HepG2 (cell line): ENCODE results near the gene METTL21C. TPM values are rescaled to one million over a fixed set of nuclear protein-coding genes. Genes with fewer than 3 reads are reported as not detected.

Experiments
- ATAC-seq: fragments of 200-7000 bp; cut with Tn5 transposase; 3 replicates; pipeline ENCODE4 v1.9.1; 2020; ENCODE audit warnings: mild to moderate bottlenecking, moderate library complexity
- BruUV-seq: library from RNA; stranded (reverse); fragments of 400-500 nt; replicated peaks from 2 replicates; lab custom pipeline; 2021; lab: Mats Ljungman, UMichigan
- CTCF ChIA-PET: fragments of 300-600 bp; formaldehyde crosslinking; extraction: SDS; loops from one replicate; lab custom pipeline; 2021; ENCODE audit warnings: low total read pairs, inconsistent platforms, low intra/inter-chr PET ratio; lab: Yijun Ruan, JAX
- POLR2A ChIA-PET: fragments of 350-600 bp; sonication (Branson Sonifier 250); formaldehyde crosslinking; loops from one replicate; lab custom pipeline; 2020; ENCODE audit warnings: antibody characterized with exemption, inconsistent platforms; lab: Yijun Ruan, JAX
- DNase-seq: peaks from one replicate; pipeline ENCODE4 v3.0.0-alpha.2; 2015; ENCODE audit warnings: low spot score
- FAIRE-seq: peaks from 3 replicates; lab custom pipeline; 2011; peaks lifted over from hg19 to GRCh38; lab: Jason Lieb, UNC
- H2AFZ ChIP-seq: one replicate; pipeline ENCODE4 v1.6.1; 2011; ENCODE audit warnings: low read length, inconsistent platforms
- H3K27ac ChIP-seq: fragments of 300-600 bp; 3 replicates; pipeline ENCODE4 v1.8.0; 2011; ENCODE audit warnings: mixed run types, mild to moderate bottlenecking, mixed read lengths, low read length, inconsistent platforms; ENCODE audit not compliant: insufficient read depth; ENCODE audit errors: extremely low read length
- H3K27me3 ChIP-seq, 2 experiments: fragments of 200-600 bp in 1 of 2; 2 replicates in 1 of 2; 3 replicates in 1 of 2; pipeline versions ENCODE4 v1.6.0 to v1.8.0; 2011; ENCODE audit warnings: low read length in 2 of 2, mild to moderate bottlenecking in 2 of 2, moderate library complexity in 2 of 2, inconsistent platforms in 1 of 2; ENCODE audit not compliant: insufficient read depth in 2 of 2, control insufficient read depth in 1 of 2
- H3K36me3 ChIP-seq, 2 experiments: fragments of 200-600 bp in 1 of 2; replicated peaks in 1 of 2; 2 replicates in 1 of 2; 3 replicates in 1 of 2; pipeline versions ENCODE4 v1.5.1 to v1.8.0; 2011; ENCODE audit warnings: low read length in 2 of 2, inconsistent platforms in 1 of 2; ENCODE audit not compliant: insufficient read depth in 2 of 2, control insufficient read depth in 1 of 2
- H3K4me1 ChIP-seq: 2 replicates; pipeline ENCODE4 v1.5.1; 2012; ENCODE audit warnings: low read length, inconsistent platforms; ENCODE audit not compliant: insufficient read depth
- H3K4me2 ChIP-seq: 2 replicates; pipeline ENCODE4 v1.6.0; 2011; ENCODE audit warnings: low read depth, low read length, inconsistent platforms
- H3K4me3 ChIP-seq, 3 experiments: fragments of 200-600 bp in 1 of 3; sonication (generic), shearing (Covaris generic) in 1 of 3; replicated peaks in 1 of 3; 2 replicates each; pipeline ENCODE4 v1.5.1; 2011 to 2016; ENCODE audit warnings: low read length in 3 of 3, inconsistent platforms in 2 of 3, low read depth in 2 of 3, mild to moderate bottlenecking in 2 of 3, control low read depth in 1 of 3, mixed read lengths in 1 of 3; ENCODE audit not compliant: insufficient read depth in 1 of 3
- H3K79me2 ChIP-seq: one replicate; pipeline ENCODE4 v1.6.1; 2011; ENCODE audit warnings: low read length, inconsistent platforms; ENCODE audit not compliant: insufficient read depth
- H3K9ac ChIP-seq: 2 replicates; pipeline ENCODE4 v1.6.0; 2011; ENCODE audit warnings: mild to moderate bottlenecking, low read depth, low read length, inconsistent platforms; ENCODE audit not compliant: insufficient read depth
- H3K9me3 ChIP-seq: 2 replicates; pipeline ENCODE4 v1.5.1; 2012; ENCODE audit warnings: mild to moderate bottlenecking, low read length
- H4K20me1 ChIP-seq: 2 replicates; pipeline ENCODE4 v1.6.0; 2011; ENCODE audit warnings: inconsistent platforms, mild to moderate bottlenecking, low read length, moderate library complexity; ENCODE audit not compliant: insufficient read depth
- ATAD3A ChIP-seq: sonication (generic); formaldehyde crosslinking; IDR thresholded peaks from 2 replicates; pipeline ENCODE4 v1.4.0; 2020; ENCODE audit warnings: missing genetic modification reagents
- ATF1 ChIP-seq: IDR thresholded peaks from 2 replicates; pipeline ENCODE4 v1.6.1; 2016; ENCODE audit warnings: mild to moderate bottlenecking, control low read depth
- ATM ChIP-seq: fragments of 450-650 bp; IDR thresholded peaks from 2 replicates; pipeline ENCODE4 v1.7.1; 2017; ENCODE audit warnings: mild to moderate bottlenecking, borderline replicate concordance
- CHCHD3 ChIP-seq: sonication (generic); formaldehyde crosslinking; IDR thresholded peaks from 2 replicates; pipeline ENCODE4 v1.8.0; 2022; ENCODE audit warnings: mild to moderate bottlenecking, missing genetic modification reagents, moderate library complexity
- HDAC2 ChIP-seq: sonication (generic); formaldehyde crosslinking; IDR thresholded peaks from 2 replicates; pipeline ENCODE4 v1.4.0; 2020; ENCODE audit warnings: missing genetic modification reagents
- NFIC ChIP-seq: IDR thresholded peaks from 2 replicates; pipeline ENCODE4 v1.6.1; 2012; ENCODE audit warnings: mild to moderate bottlenecking, low read length, inconsistent platforms
- PAX8 ChIP-seq: sonication (generic); formaldehyde crosslinking; IDR thresholded peaks from 2 replicates; pipeline ENCODE4 v1.8.0; 2022; ENCODE audit warnings: mild to moderate bottlenecking, missing genetic modification reagents, borderline replicate concordance
- PITX1 ChIP-seq: sonication (generic); formaldehyde crosslinking; IDR thresholded peaks from 2 replicates; pipeline ENCODE4 v1.5.1; 2020; ENCODE audit warnings: mild to moderate bottlenecking, missing genetic modification reagents
- RARG ChIP-seq: sonication (generic); formaldehyde crosslinking; IDR thresholded peaks from 2 replicates; pipeline ENCODE4 v1.4.0; 2020; ENCODE audit warnings: low read depth, mild to moderate bottlenecking, missing genetic modification reagents
- RNF219 ChIP-seq: sonication (generic); formaldehyde crosslinking; IDR thresholded peaks from 2 replicates; pipeline ENCODE4 v1.5.0; 2020; ENCODE audit warnings: mild to moderate bottlenecking, missing genetic modification reagents
- STAT5B ChIP-seq: sonication (generic); formaldehyde crosslinking; IDR thresholded peaks from 2 replicates; pipeline ENCODE4 v1.4.0; 2020; ENCODE audit warnings: missing genetic modification reagents
- ZBTB46 ChIP-seq: sonication (generic); formaldehyde crosslinking; IDR thresholded peaks from 2 replicates; pipeline ENCODE4 v1.4.0; 2020; ENCODE audit warnings: mild to moderate bottlenecking, missing genetic modification reagents, borderline replicate concordance
- ZNF441 ChIP-seq: sonication (generic); formaldehyde crosslinking; IDR thresholded peaks from 2 replicates; pipeline ENCODE4 v1.7.0; 2021; ENCODE audit warnings: missing genetic modification reagents, borderline replicate concordance
- ZNF510 ChIP-seq: sonication (generic); formaldehyde crosslinking; IDR thresholded peaks from 2 replicates; pipeline ENCODE4 v1.4.0; 2020; ENCODE audit warnings: low read depth, mild to moderate bottlenecking, missing genetic modification reagents
- ZNF746 ChIP-seq: sonication (generic); formaldehyde crosslinking; IDR thresholded peaks from 2 replicates; pipeline ENCODE4 v1.8.0; 2022; ENCODE audit warnings: mild to moderate bottlenecking, missing genetic modification reagents
- WGBS: methylation state at CpG from one replicate; pipeline ENCODE4 v1.1.6; 2017; ENCODE audit warnings: low lambda C conversion rate; 5-methylcytosine and 5-hydroxymethylcytosine counted together
- in situ Hi-C: cut with HindIII; loops from 2 replicates; pipeline ENCODE4 v1.10.0; 2017; ENCODE audit warnings: low pct_unique_long_range_greater_than_20kb; ENCODE audit not compliant: extremely low pct_ligation_motif_present
- intact Hi-C: fragments of 100-400 bp; cut with micrococcal nuclease; formaldehyde crosslinking; loops from one replicate; pipeline ENCODE4 v1.10.0; 2022; ENCODE audit not compliant: unreplicated experiment
- polyA plus RNA-seq, 8 experiments: library from polyadenylated mRNA; depleted of rRNA in 3 of 8; stranded (reverse) in 7 of 8; unstranded in 1 of 8; fragments of >200 nt; fragmentation: Illumina TruSeq in 4 of 8; extraction: Trizol in 4 of 8; gene quantifications; 2 replicates each; pipeline versions ENCODE4 v1.2.1 to v1.2.3, GENCODE V29; 2011 to 2016; ENCODE audit warnings: low read depth in 4 of 8, missing spikeins in 1 of 8, mixed read lengths in 1 of 8; ENCODE audit not compliant: insufficient read depth in 1 of 8
- total RNA-seq, 5 experiments: library from RNA; depleted of rRNA; stranded (reverse); fragments of >200 nt; fragmentation: Illumina TruSeq; extraction: Trizol; gene quantifications; 2 replicates each; pipeline ENCODE4 v1.2.3, GENCODE V29; 2016; ENCODE audit warnings: low read depth in 1 of 5
- TF ChIP-seq, protein P1 (sequence below): IDR thresholded peaks from 2 replicates; pipeline ENCODE4 v1.6.1; 2018; ENCODE audit warnings: missing genetic modification reagents
- TF ChIP-seq, protein P2 (sequence below): sonication (generic); formaldehyde crosslinking; IDR thresholded peaks from 2 replicates; pipeline ENCODE4 v1.5.0; 2020; ENCODE audit warnings: missing genetic modification reagents

The METTL21C gene
- total and polyA plus RNA-seq, 2 of the 13 experiments (the other 11 are each of a cell fraction or from before 2014, with no cell fraction given), result not detected

DNA sequence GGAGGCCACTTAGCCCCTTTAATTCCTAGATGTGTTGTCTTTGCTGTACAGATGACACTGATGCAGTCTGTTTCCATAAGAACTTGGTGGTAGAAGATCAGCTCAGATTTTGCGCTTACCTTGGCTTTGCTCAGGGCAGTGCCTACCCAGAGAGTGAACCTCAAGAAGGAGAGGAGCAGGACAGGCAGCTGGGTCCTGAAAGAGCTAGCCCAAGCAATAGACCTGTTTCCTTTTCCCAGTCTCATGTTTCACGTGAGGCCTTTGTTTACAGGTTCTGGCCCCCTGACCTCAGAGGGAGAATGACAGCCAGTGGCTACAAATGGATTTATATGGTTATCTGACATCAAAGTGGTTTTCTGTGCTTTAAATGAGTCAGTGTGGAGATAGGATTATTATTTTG is 40.1 kb downstream of the METTL21C start:
- Histone ChIP-seq H3K4me1 (no peaks in the 10 kb centered on the region), H3K27ac (no peak overlapping the region), H3K4me2 (no peak overlapping the region), H3K27me3 (no peaks in the 10 kb centered on the region), H3K9me3 (no peaks in the 10 kb centered on the region), H3K9ac (no peak overlapping the region), H3K36me3 (peaks cover 2 to 27% of the 10 kb centered on the region in 2 experiments; a peak in 4 of 5 replicates), H3K4me3 (no peak overlapping the region), H4K20me1 (no peaks in the 10 kb centered on the region), H2AFZ (no peak overlapping the region), H3K79me2 (no peaks in the 10 kb centered on the region)
- DNase-seq (no peak), ATAC-seq (no peak), FAIRE-seq (no peak)
- in situ Hi-C loops, result no loop called here
- WGBS, result 67% methylated on average over 2 of the region's 2 CpGs
- ChIA-PET CTCF (no interaction called here), POLR2A (no interaction called here)
- BruUV-seq, result no TSS peak
- TF ChIP-seq ZNF441 (no peak), ZNF510 (CRISPR knock-in tag) (no peak), RNF219 (CRISPR knock-in tag) (no peak), PITX1 (CRISPR knock-in tag) (no peak), ATAD3A (CRISPR knock-in tag) (no peak), CHCHD3 (no peak), ATF1 (CRISPR knock-in tag) (no peak), PAX8 (CRISPR knock-in tag) (no peak), ATM (no peak), RARG (CRISPR knock-in tag) (no peak), ZNF746 (no peak), HDAC2 (CRISPR knock-in tag) (no peak), ZBTB46 (no peak), NFIC (no peak), STAT5B (CRISPR knock-in tag) (no peak)
- TF ChIP-seq, protein P1, sequence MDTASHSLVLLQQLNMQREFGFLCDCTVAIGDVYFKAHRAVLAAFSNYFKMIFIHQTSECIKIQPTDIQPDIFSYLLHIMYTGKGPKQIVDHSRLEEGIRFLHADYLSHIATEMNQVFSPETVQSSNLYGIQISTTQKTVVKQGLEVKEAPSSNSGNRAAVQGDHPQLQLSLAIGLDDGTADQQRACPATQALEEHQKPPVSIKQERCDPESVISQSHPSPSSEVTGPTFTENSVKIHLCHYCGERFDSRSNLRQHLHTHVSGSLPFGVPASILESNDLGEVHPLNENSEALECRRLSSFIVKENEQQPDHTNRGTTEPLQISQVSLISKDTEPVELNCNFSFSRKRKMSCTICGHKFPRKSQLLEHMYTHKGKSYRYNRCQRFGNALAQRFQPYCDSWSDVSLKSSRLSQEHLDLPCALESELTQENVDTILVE, result no peak
- TF ChIP-seq, protein P2, sequence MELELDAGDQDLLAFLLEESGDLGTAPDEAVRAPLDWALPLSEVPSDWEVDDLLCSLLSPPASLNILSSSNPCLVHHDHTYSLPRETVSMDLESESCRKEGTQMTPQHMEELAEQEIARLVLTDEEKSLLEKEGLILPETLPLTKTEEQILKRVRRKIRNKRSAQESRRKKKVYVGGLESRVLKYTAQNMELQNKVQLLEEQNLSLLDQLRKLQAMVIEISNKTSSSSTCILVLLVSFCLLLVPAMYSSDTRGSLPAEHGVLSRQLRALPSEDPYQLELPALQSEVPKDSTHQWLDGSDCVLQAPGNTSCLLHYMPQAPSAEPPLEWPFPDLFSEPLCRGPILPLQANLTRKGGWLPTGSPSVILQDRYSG, result no peak
- intact Hi-C loops, result loop anchor here (5.0 kb wide), 1 partner anchor 57 kb away; the partner anchor contains the start of gene TPP2
